Tibial nerve (tissue), 4 donors: ENCODE measurements around the gene MRPL44. TPM values are rescaled to one million over a fixed set of nuclear protein-coding genes. Genes with fewer than 3 reads are reported as not detected.
A peak's percentile ranks its signal among the peaks of the same experiment; 100 is the strongest.

Source experiments
- DNase-seq, 2 donors: peaks; one replicate each; pipeline ENCODE4 v3.0.0-alpha.2; 2019; ENCODE audit warnings: low spot score in 2 of 2
- H3K27ac ChIP-seq, 4 donors: fragments of 200-600 bp; sonication (generic) in 3 of 4; one replicate each; pipeline ENCODE4 v1.5.1; 2017 to 2019; ENCODE audit warnings: mild to moderate bottlenecking in 1 of 4
- H3K27me3 ChIP-seq, 2 donors: fragments of 200-600 bp; sonication (generic) in 1 of 2; one replicate each; pipeline versions ENCODE4 v1.5.1 to v1.6.0; 2017 to 2019
- H3K36me3 ChIP-seq, 3 donors: fragments of 200-600 bp; sonication (generic); one replicate each; pipeline ENCODE4 v1.5.1; 2018 to 2019
- H3K4me1 ChIP-seq, 4 donors: fragments of 200-600 bp; sonication (generic) in 3 of 4; one replicate each; pipeline ENCODE4 v1.5.1; 2017 to 2019
- H3K4me3 ChIP-seq, 4 donors: fragments of 200-600 bp; sonication (generic) in 3 of 4; one replicate each; pipeline ENCODE4 v1.5.1; 2017 to 2019; ENCODE audit warnings: mild to moderate bottlenecking in 1 of 4, moderate library complexity in 1 of 4
- H3K9me3 ChIP-seq, 4 donors: fragments of 200-600 bp; sonication (generic) in 3 of 4; one replicate each; pipeline ENCODE4 v1.5.1; 2017 to 2019
- CTCF ChIP-seq, 5 experiments: fragments of 200-600 bp in 3 of 5; fragments of 450-650 bp in 2 of 5; sonication (generic) in 3 of 5; IDR thresholded peaks; one replicate each; pipeline ENCODE4 v1.5.1; 2016 to 2019; ENCODE audit warnings: antibody characterized with exemption in 5 of 5, mild to moderate bottlenecking in 3 of 5, moderate library complexity in 2 of 5
- EP300 ChIP-seq, 2 donors: sonication (generic); formaldehyde crosslinking; IDR thresholded peaks; one replicate each; pipeline ENCODE4 v1.6.1; 2017; ENCODE audit warnings: antibody characterized with exemption in 2 of 2, mild to moderate bottlenecking in 1 of 2
- POLR2A ChIP-seq, 2 donors: fragments of 450-650 bp; IDR thresholded peaks; one replicate each; pipeline ENCODE4 v1.6.1; 2017; ENCODE audit warnings: antibody characterized with exemption in 2 of 2, mild to moderate bottlenecking in 2 of 2, moderate library complexity in 2 of 2
- WGBS, 2 donors: methylation state at CpG; one replicate each; pipeline ENCODE4 v1.1.5; 2018; 5-methylcytosine and 5-hydroxymethylcytosine counted together
- total RNA-seq, 4 donors: library from RNA; depleted of rRNA; stranded (reverse); fragments of >200 nt; gene quantifications; one replicate each; pipeline ENCODE4 v1.1.0, GENCODE V29; 2016

MRPL44 gene
- total RNA-seq, 4 donors from 2014 or later, result 17.7 to 27.3 (median 20.2) TPM

- TF ChIP-seq CTCF (IDR thresholded peaks at IDR 0.05) (no peak), POLR2A (IDR thresholded peaks at IDR 0.05) (no peak), EP300 (IDR thresholded peaks at IDR 0.05) (no peak)
- H3K27me3 ChIP-seq, result no peaks in the 10 kb centered on the region
- H3K4me3 ChIP-seq, result no peak overlapping the region
- DNase-seq, result no peak
- peaks cover 0 to 7% (median 0%) of the 10 kb centered on the region in 3 donors for H3K36me3 ChIP-seq
- H3K4me1 ChIP-seq, result peaks cover 0 to 7% (median 3%) of the 10 kb centered on the region in 4 donors
- no peak overlapping the region for H3K27ac ChIP-seq
- WGBS, 2 donors, result 89% methylated on average over 10 of the region's 10 CpGs
- H3K9me3 ChIP-seq, result no peaks in the 10 kb centered on the region
Observed at GRCh38 chr2:223989206-223989855, 32.1 kb downstream of the MRPL44 start.

GRCh38 chr2:223989856-223990232, 32.6 kb downstream of the MRPL44 start:
- DNase-seq, result no peak
- Histone ChIP-seq H3K4me1 (peaks cover 0 to 8% (median 3%) of the 10 kb centered on the region in 4 donors), H3K27me3 (no peaks in the 10 kb centered on the region), H3K36me3 (peaks cover 0 to 2% (median 0%) of the 10 kb centered on the region in 3 donors), H3K9me3 (no peaks in the 10 kb centered on the region), H3K4me3 (no peak overlapping the region), H3K27ac (no peak overlapping the region)
- WGBS, 2 donors, result 65 to 78% methylated on average over 3 of the region's 3 CpGs
- TF ChIP-seq EP300 (IDR thresholded peaks at IDR 0.05) (no peak), POLR2A (IDR thresholded peaks at IDR 0.05) (no peak), CTCF (IDR thresholded peaks at IDR 0.05) (no peak)

GRCh38 chr2:223991611-223992010, 34.3 kb downstream of the MRPL44 start:
- H3K36me3 ChIP-seq, result no peaks in the 10 kb centered on the region
- no peaks in the 10 kb centered on the region for H3K9me3 ChIP-seq
- no peak overlapping the region for H3K4me3 ChIP-seq
- no peak overlapping the region for H3K27ac ChIP-seq
- peaks cover 0 to 8% (median 3%) of the 10 kb centered on the region in 4 donors for H3K4me1 ChIP-seq
- DNase-seq, result no peak
- WGBS, 2 donors, result 93 to 97% methylated on average over 12 of the region's 12 CpGs
- TF ChIP-seq EP300 (IDR thresholded peaks at IDR 0.05) (no peak), CTCF (IDR thresholded peaks at IDR 0.05) (no peak), POLR2A (IDR thresholded peaks at IDR 0.05) (no peak)
- no peaks in the 10 kb centered on the region for H3K27me3 ChIP-seq

GRCh38 chr2:223993634-223994232, 36.5 kb downstream of the MRPL44 start:
- WGBS, 2 donors, result 27 to 31% methylated on average over 5 of the region's 5 CpGs
- peak; percentile 55 to 89 for DNase-seq
- Histone ChIP-seq H3K9me3 (no peaks in the 10 kb centered on the region), H3K27ac (peak overlapping the region in 1 of 4 donors; percentile 24), H3K36me3 (no peaks in the 10 kb centered on the region), H3K27me3 (no peaks in the 10 kb centered on the region), H3K4me3 (no peak overlapping the region), H3K4me1 (peaks cover 0 to 17% (median 3%) of the 10 kb centered on the region in 4 donors)
- TF ChIP-seq EP300 (IDR thresholded peaks at IDR 0.05), result peak in 1 of 2 donors; percentile 33
- TF ChIP-seq POLR2A (IDR thresholded peaks at IDR 0.05), result no peak
- TF ChIP-seq CTCF (IDR thresholded peaks at IDR 0.05), result peak; percentile 74 to 83 (median 78)

- WGBS, 2 donors, result 92 to 95% methylated on average over 4 of the region's 4 CpGs
- H3K27ac ChIP-seq, result no peak overlapping the region
- H3K4me1 ChIP-seq, result peaks cover 0 to 21% (median 3%) of the 10 kb centered on the region in 4 donors
- H3K36me3 ChIP-seq, result no peaks in the 10 kb centered on the region
- no peak for DNase-seq
- H3K9me3 ChIP-seq, result no peaks in the 10 kb centered on the region
- TF ChIP-seq EP300 (IDR thresholded peaks at IDR 0.05), result no peak
- TF ChIP-seq POLR2A (IDR thresholded peaks at IDR 0.05), result no peak
- no peak for TF ChIP-seq CTCF (IDR thresholded peaks at IDR 0.05)
- no peaks in the 10 kb centered on the region for H3K27me3 ChIP-seq
- H3K4me3 ChIP-seq, result no peak overlapping the region
Observed at GRCh38 chr2:223994562-223995162, 37.4 kb downstream of the MRPL44 start.
